Fibroblast of villous mesenchyme (primary cell): ENCODE measurements around the gene GOLGA6A. TPM values are rescaled to one million over a fixed set of nuclear protein-coding genes. Genes with fewer than 3 reads are reported as not detected.

Experiments used
- DNase-seq: peaks from one replicate; pipeline ENCODE4 v3.0.0-alpha.2; 2010; ENCODE audit warnings: low read depth
- H3K4me3 ChIP-seq: 2 replicates; pipeline ENCODE4 v1.5.1; 2011; ENCODE audit warnings: low read depth, mild to moderate bottlenecking, low read length
- CTCF ChIP-seq: IDR thresholded peaks from 2 replicates; pipeline ENCODE4 v1.5.1; 2012; ENCODE audit warnings: low read depth, mild to moderate bottlenecking, low read length; ENCODE audit not compliant: insufficient read depth
- total RNA-seq: library from RNA; depleted of rRNA; stranded (reverse); fragments of >200 nt; gene quantifications from 2 replicates; pipeline ENCODE4 v1.2.3, GENCODE V29; 2012

The GOLGA6A gene
- total RNA-seq, 1 donor = not detected

GRCh38 chr15:74043425-74044266 is 38.7 kb downstream of the GOLGA6A start:
- no peak for TF ChIP-seq CTCF
- DNase-seq = no peak
- no peak overlapping the region for H3K4me3 ChIP-seq

DNA sequence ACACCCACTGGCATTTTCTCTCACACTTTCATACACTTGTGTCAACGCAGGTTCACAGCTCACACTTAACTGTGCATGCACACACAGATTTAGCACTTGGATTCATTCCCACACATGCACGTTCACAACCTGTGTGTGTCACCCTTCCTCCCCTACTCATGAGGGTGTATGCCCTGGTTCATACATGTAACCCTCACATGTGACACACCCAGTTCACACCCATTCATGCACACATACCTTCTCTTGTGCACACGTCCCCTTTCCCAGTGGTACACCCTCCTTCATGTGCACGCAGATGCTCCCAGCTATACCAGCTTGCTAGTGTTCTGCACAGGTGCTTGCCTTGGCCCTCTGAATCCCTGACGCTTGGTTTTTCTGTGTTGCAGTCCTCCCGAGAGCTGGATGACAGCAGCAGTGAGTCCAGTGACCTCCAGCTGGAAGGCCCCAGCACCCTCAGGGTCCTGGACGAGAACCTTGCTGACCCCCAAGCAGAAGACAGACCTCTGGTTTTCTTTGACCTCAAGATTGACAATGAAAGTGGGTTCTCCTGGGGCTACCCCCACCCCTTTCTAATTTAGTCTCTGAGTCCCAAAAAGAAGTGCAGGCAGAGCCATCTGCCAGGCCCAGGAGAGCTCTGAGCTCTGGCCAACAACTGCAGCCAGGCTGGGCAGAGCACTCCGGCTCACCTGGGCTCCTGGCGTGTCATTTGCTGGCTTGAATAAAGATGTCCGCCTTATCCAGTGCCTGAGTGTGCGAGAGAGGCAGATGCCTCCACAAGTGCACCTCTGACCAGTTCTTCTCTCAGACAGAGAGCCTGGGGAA is 39.5 kb downstream of the GOLGA6A start:
- TF ChIP-seq CTCF = no peak
- H3K4me3 ChIP-seq = no peak overlapping the region
- no peak for DNase-seq

DNA sequence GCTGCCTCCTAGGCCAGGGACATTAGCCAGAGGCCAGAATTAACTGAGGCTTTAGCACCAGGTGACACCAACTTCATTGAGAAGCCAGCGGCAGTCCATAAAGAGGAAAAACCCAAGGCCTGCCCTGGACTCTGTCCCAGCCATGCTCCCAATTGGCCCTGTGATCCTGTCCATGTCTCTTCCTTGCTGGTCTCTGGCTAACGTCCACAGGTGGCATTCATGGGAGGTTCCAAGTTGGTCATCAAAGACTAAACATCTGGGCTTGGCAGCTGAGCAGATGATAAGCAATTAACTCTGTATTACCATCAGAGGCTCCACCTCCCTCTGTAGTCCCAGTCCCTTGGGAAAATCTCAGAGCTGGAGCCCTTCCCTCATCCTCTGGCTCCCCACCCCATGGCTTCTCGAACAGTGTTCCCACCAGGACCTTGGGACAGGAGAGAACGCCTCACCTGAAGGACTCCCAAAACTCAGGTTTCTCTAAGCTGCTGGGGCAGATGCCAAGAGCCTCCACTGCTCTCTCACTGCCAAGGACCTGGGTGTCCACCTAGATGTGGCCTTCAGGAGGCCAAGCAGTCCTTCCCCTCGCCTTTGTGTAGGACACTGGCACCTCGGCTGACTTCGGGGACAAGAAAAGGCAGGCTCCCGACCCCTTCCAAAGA is 40.4 kb downstream of the GOLGA6A start:
- no peak for TF ChIP-seq CTCF
- H3K4me3 ChIP-seq = no peak overlapping the region
- peak; percentile 24 for DNase-seq

DNA sequence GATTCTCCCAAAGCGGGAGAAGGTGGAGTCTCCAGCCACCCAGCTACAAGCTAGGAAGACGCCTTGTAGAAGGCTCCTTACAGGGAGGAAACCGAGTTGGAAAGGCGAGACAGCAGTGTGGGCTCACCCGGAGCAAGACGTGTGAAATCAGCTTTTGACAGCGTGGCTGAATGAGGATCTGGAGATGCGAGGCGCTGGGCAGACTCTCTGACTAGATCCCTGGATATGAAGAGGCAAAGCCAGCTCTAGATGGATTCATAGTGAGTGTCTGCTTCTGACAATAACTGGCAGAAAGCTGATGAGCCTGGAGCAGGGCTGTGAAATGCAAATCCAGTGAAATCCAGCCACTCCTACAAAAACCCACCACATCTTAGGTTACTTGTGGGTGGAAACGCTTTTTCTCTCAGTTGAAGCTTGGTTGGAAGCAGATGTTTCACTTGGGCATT is 41.0 kb downstream of the GOLGA6A start:
- TF ChIP-seq CTCF = no peak
- DNase-seq = peak; percentile 18
- no peak overlapping the region for H3K4me3 ChIP-seq

DNA sequence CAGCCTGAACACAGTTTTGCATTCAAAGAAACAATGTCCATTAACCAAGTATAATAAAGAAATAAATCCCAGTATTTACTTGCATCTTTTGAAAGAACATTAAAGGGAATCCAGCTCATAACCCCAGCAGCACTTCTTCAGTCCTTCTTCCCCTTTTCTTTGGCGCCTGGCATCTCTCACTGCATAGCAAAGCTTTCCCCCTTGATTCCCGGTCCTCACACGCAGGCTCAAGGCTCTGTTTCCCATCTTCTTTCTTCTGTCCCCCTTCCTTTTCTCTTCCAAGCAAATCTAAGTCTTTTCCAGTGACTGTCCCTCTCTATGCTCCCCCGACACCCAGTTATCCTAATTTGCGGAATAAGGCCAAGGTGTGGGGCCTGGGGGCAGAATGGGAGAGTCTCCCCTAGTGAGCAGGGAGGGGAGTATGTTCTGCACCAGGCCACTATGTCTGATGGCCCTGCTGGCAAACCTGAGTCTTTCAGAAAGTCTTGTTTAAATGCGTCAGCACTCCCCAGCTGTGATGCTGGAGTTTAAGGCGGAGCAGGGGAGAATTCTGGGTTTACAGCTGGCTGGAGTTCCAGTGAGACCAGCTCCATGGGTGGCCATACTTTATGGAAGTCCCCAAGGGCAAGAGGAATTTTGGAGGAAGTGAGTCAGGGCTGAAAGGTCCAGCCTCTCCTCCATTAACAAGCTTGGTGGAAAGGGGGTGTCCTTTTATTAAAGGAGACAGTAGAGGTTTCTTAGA is 42.1 kb downstream of the GOLGA6A start:
- no peak overlapping the region for H3K4me3 ChIP-seq
- TF ChIP-seq CTCF = peak; percentile 6
- peak; percentile 97 for DNase-seq

GRCh38 chr15:74039656-74040010 is 42.7 kb downstream of the GOLGA6A start:
- DNase-seq = no peak
- no peak overlapping the region for H3K4me3 ChIP-seq
- no peak for TF ChIP-seq CTCF
